Ascending aorta (tissue), 2 donors: ENCODE data around the gene CD180. TPM values are rescaled to one million over a fixed set of nuclear protein-coding genes. Genes with fewer than 3 reads are reported as not detected.
"Not testable (repeated sequence)": the region's sequence is repeated elsewhere in the genome, so short reads cannot be mapped to it uniquely, and the experiment has no call there.

Experiments
- DNase-seq, 2 donors: peaks; one replicate each; pipeline ENCODE4 v3.0.0-alpha.2; 2019; ENCODE audit warnings: low spot score in 2 of 2
- H3K27ac ChIP-seq, 2 donors: fragments of 200-600 bp; sonication (generic); one replicate each; pipeline ENCODE4 v1.5.1; 2016 to 2017; ENCODE audit warnings: mild to moderate bottlenecking in 1 of 2
- H3K27me3 ChIP-seq: fragments of 200-600 bp; sonication (generic); one replicate; pipeline ENCODE4 v1.5.1; 2017
- H3K36me3 ChIP-seq, 2 donors: fragments of 200-600 bp; sonication (generic); one replicate each; pipeline ENCODE4 v1.5.1; 2016
- H3K4me1 ChIP-seq, 2 donors: fragments of 200-600 bp; sonication (generic); one replicate each; pipeline ENCODE4 v1.5.1; 2016 to 2017; ENCODE audit warnings: mild to moderate bottlenecking in 1 of 2
- H3K4me3 ChIP-seq, 2 donors: fragments of 200-600 bp; sonication (generic); one replicate each; pipeline ENCODE4 v1.5.1; 2016 to 2017; ENCODE audit warnings: mild to moderate bottlenecking in 1 of 2
- H3K9me3 ChIP-seq, 2 donors: fragments of 200-600 bp; sonication (generic); one replicate each; pipeline ENCODE4 v1.5.1; 2016
- CTCF ChIP-seq, 3 experiments: fragments of 200-600 bp in 2 of 3; fragments of 450-650 bp in 1 of 3; sonication (generic) in 2 of 3; IDR thresholded peaks; one replicate each; pipeline ENCODE4 v1.5.1; 2016 to 2019; ENCODE audit warnings: antibody characterized with exemption in 3 of 3, mild to moderate bottlenecking in 1 of 3, moderate library complexity in 1 of 3
- intact Hi-C: fragments of 100-400 bp; cut with DNase I; formaldehyde crosslinking; loops from one replicate; pipeline ENCODE4 v1.15.1; 2023
- total RNA-seq: library from RNA; depleted of rRNA; stranded (reverse); fragments of >200 nt; gene quantifications from one replicate; pipeline ENCODE4 v1.1.0, GENCODE V29; 2016

The CD180 gene
- total RNA-seq, 1 donor from 2014 or later = 2.3 TPM

GRCh38 chr5:67173959-67174358 lies 22.6 kb downstream of the CD180 start:
- Histone ChIP-seq H3K4me1 (no peaks in the 10 kb centered on the region), H3K9me3 (peaks cover 0 to 3% of the 10 kb centered on the region in 2 donors), H3K36me3 (peaks cover 0 to 6% of the 10 kb centered on the region in 2 donors), H3K4me3 (no peak overlapping the region), H3K27me3 (no peaks in the 10 kb centered on the region), H3K27ac (no peak overlapping the region)
- TF ChIP-seq CTCF (IDR thresholded peaks at IDR 0.05) = no peak
- intact Hi-C loops = no loop called here
- no peak for DNase-seq

GRCh38 chr5:67173351-67173750 lies 23.2 kb downstream of the CD180 start:
- DNase-seq, H3K9me3 ChIP-seq, H3K27ac ChIP-seq, H3K4me3 ChIP-seq, H3K27me3 ChIP-seq, H3K36me3 ChIP-seq, H3K4me1 ChIP-seq, intact Hi-C loops: not testable (repeated sequence)

GRCh38 chr5:67170767-67171166 lies 25.8 kb downstream of the CD180 start:
- H3K9me3 ChIP-seq = no peaks in the 10 kb centered on the region
- intact Hi-C loops = no loop called here
- DNase-seq = no peak
- H3K27me3 ChIP-seq = no peaks in the 10 kb centered on the region
- peaks cover 0 to 6% of the 10 kb centered on the region in 2 donors for H3K36me3 ChIP-seq
- H3K27ac ChIP-seq = no peak overlapping the region
- no peak overlapping the region for H3K4me3 ChIP-seq
- TF ChIP-seq CTCF (IDR thresholded peaks at IDR 0.05) = no peak
- peaks cover 0 to 5% of the 10 kb centered on the region in 2 donors for H3K4me1 ChIP-seq

- Histone ChIP-seq H3K36me3 (peaks cover 17 to 29% of the 10 kb centered on the region in 2 donors), H3K27ac (no peak overlapping the region), H3K27me3 (no peaks in the 10 kb centered on the region), H3K9me3 (no peaks in the 10 kb centered on the region), H3K4me1 (peaks cover 0 to 8% of the 10 kb centered on the region in 2 donors), H3K4me3 (no peak overlapping the region)
- no peak for DNase-seq
- intact Hi-C loops = no loop called here
- TF ChIP-seq CTCF (IDR thresholded peaks at IDR 0.05) = no peak
Measured at GRCh38 chr5:67168069-67168468, 28.5 kb downstream of the CD180 start.

- TF ChIP-seq CTCF (IDR thresholded peaks at IDR 0.05) = no peak
- peak overlapping the region; percentile 74 to 87 for H3K27ac ChIP-seq
- peak; percentile 26 to 78 for DNase-seq
- peaks cover 0 to 8% of the 10 kb centered on the region in 2 donors for H3K4me1 ChIP-seq
- intact Hi-C loops = loop anchor here (1.0 kb wide), 1 partner anchor 43 kb away; no protein-coding TSS in a partner anchor
- no peaks in the 10 kb centered on the region for H3K9me3 ChIP-seq
- peaks cover 21 to 31% of the 10 kb centered on the region in 2 donors for H3K36me3 ChIP-seq
- H3K27me3 ChIP-seq = no peaks in the 10 kb centered on the region
- peak overlapping the region; percentile 40 to 59 for H3K4me3 ChIP-seq
Measured at GRCh38 chr5:67166460-67167285, 29.9 kb downstream of the CD180 start.
